ENCODE results near the gene CDH13.

CDH13 gene

DNA sequence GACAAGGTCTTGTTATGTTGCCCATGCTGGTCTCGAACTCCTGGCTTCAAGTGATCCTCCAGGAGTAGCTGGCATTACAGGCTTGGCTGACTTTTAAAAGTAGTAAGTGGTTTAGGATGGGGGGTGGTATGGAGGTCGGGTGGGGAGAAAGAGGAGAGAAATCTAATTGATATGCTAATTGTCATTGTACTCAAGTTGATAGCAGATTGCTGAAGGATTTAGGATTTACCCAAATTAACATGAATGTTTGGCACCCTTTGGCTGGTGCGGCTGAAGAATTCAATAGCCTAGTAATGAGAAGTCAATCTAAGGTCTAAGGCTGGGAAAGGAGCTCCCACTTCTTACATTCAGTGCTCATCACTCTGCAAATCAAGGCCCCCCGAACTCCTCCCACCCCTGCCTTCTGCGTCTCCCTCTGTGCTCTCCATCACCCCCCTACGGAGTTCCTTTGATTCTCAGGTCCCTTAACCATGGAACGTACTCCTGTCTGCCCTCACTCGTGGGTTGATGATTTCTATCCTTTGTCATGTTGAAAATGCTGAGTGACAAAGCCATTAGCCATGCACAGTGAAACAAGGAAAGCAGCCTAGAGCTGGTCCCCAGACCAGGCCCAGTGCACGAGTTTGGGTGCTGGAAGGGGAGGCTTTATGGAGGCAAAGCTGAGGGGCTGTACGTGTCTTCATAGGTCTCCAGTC is 17.3 kb downstream of the CDH13 start:
- DNase-seq (ENCODE audit: low read depth), result no peak
- in situ Hi-C loops (cut with HindIII; ENCODE audit: low sequenced_read_pairs), result loop anchor here (25.0 kb wide), 1 partner anchor 607 kb away; the partner anchor contains the start of gene HSD17B2
- H3K4me3 ChIP-seq (ENCODE audit: low read depth, low read length), result no peak overlapping the region
- TF ChIP-seq, protein P1, sequence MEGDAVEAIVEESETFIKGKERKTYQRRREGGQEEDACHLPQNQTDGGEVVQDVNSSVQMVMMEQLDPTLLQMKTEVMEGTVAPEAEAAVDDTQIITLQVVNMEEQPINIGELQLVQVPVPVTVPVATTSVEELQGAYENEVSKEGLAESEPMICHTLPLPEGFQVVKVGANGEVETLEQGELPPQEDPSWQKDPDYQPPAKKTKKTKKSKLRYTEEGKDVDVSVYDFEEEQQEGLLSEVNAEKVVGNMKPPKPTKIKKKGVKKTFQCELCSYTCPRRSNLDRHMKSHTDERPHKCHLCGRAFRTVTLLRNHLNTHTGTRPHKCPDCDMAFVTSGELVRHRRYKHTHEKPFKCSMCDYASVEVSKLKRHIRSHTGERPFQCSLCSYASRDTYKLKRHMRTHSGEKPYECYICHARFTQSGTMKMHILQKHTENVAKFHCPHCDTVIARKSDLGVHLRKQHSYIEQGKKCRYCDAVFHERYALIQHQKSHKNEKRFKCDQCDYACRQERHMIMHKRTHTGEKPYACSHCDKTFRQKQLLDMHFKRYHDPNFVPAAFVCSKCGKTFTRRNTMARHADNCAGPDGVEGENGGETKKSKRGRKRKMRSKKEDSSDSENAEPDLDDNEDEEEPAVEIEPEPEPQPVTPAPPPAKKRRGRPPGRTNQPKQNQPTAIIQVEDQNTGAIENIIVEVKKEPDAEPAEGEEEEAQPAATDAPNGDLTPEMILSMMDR (IDR thresholded peaks at IDR 0.05; ENCODE audit: low read depth, low read length, missing control alignments), result no peak

DNA sequence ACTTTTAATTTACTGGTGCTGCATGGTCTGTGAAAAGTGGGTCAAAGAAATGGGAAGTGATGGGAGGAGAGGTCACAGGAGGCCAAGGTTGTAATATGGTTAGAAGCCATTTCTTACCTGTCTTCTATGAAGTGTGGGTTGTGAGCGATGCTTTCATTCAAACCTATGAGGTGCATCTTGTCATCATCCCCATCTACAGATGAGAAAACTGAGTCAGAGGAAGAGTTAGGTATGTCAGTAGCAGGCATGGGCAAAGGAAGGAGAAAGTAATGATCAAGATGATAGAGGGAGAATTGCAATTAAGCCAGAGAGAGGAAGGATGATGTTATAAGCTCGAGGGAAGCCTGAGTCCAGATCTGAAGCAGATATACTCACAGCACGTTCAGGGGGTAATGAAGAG is 19.7 kb downstream of the CDH13 start:
- in situ Hi-C loops (cut with HindIII; ENCODE audit: low sequenced_read_pairs), result loop anchor here (25.0 kb wide), 1 partner anchor 609 kb away; the partner anchor contains the start of gene HSD17B2
- TF ChIP-seq, protein P1 (IDR thresholded peaks at IDR 0.05; ENCODE audit: low read depth, low read length, missing control alignments), result no peak
- DNase-seq (ENCODE audit: low read depth), result no peak
- no peak overlapping the region for H3K4me3 ChIP-seq (ENCODE audit: low read depth, low read length)

DNA sequence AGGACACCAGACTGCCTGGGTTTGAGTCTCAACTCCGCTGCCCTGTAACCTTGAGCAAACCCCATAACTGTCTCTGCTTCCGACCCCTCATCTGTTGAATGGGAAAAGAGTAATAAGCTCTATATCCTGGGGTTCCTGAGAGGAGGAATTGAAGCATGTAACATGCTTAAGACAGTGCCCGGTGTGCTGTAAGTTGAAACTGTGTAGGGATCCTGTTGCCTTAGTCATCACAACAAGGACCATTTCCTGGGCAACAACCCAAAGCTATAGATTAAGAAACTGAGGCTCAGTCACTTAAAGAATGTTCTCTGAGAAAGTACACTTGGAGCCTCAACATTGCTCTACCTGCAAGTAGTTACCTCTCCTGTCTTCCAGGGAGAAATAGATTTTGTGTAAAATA is 23.0 kb downstream of the CDH13 start:
- TF ChIP-seq, protein P1 (IDR thresholded peaks at IDR 0.05; ENCODE audit: low read depth, low read length, missing control alignments), result no peak
- no peak overlapping the region for H3K4me3 ChIP-seq (ENCODE audit: low read depth, low read length)
- in situ Hi-C loops (cut with HindIII; ENCODE audit: low sequenced_read_pairs), result loop anchor here (25.0 kb wide), 1 partner anchor 612 kb away; the partner anchor contains the start of gene HSD17B2
- no peak for DNase-seq (ENCODE audit: low read depth)

DNA sequence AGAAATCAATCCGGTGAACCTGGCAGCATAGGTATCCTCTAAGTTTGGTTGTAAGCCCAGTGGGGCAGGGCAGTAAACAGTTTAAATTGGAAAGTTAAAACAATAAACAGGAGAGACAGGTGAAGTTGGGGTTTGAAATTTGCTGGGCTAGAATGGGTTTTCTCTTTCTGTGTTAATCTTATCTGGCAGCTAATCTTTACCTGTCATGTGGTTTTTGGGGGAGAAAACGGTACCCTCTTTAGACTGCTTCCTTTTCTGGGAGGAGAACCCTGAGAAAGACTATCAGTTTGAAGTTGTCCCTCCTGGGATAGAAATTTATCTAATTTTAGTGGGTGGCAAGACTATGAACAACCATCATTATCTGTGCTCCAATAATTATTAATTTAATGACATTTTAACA is 24.0 kb downstream of the CDH13 start:
- no peak overlapping the region for H3K4me3 ChIP-seq (ENCODE audit: low read depth, low read length)
- DNase-seq (ENCODE audit: low read depth), result no peak
- in situ Hi-C loops (cut with HindIII; ENCODE audit: low sequenced_read_pairs), result no loop called here
- TF ChIP-seq, protein P1 (IDR thresholded peaks at IDR 0.05; ENCODE audit: low read depth, low read length, missing control alignments), result no peak

DNA sequence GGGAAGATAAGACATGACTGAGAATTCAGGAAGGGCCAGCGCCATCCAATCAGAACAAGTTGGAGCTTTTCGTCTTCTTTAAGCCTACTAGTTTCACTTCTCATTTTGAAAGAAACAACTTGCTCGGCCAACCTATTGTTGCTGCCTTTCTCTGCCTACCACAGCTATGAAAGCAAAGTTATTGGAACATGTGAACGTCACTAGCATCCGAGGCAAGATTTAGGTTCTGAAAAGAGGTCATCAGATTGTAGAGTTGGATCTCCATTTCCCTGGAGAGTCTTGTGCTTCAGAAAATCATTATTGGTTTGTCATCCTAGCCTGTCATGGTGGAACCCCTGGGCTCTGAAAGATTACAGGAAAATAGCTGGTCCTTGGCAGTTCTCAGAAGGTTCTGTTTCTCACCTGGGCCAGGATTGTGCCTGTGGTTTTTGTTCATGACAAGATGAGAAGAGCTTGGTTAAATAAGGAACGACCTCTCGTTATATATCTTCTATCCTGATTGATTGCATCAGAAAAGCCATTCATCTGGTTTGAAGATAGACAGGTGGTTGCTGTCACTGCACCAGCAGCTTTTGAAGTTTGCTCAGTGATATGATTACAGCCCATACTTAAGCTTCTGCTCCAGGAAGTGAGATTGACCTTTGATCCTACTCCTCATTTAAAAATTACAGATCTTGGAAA is 25.3 kb downstream of the CDH13 start:
- DNase-seq (ENCODE audit: low read depth), result no peak
- TF ChIP-seq, protein P1 (IDR thresholded peaks at IDR 0.05; ENCODE audit: low read depth, low read length, missing control alignments), result no peak

DNA sequence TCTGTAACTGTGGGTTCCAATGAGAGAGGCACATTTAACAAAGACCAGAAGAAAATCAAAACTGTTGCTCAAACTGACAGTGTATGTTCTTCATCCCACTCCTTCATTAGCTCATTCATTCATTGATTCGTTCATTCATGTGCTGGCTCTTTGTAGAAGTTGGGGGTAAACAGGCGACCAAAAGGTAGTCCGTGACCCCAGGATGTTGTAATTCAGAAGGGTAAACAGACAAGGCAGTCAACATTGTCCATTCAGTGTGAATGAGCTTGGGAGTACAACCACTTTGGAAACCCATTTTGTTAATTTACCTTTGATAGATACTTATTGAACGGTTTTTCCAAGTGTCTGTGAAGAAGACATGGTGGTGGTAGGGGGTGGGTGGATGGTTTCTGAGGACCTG is 26.1 kb downstream of the CDH13 start:
- H3K4me3 ChIP-seq (ENCODE audit: low read depth, low read length), result no peak overlapping the region
- no peak for DNase-seq (ENCODE audit: low read depth)
- in situ Hi-C loops (cut with HindIII; ENCODE audit: low sequenced_read_pairs), result no loop called here
- TF ChIP-seq, protein P1 (IDR thresholded peaks at IDR 0.05; ENCODE audit: low read depth, low read length, missing control alignments), result no peak

More for the DNA sequence above, 25.3 kb downstream of the CDH13 start:
- in situ Hi-C loops (cut with HindIII; ENCODE audit: low sequenced_read_pairs), result no loop called here
- no peak overlapping the region for H3K4me3 ChIP-seq (ENCODE audit: low read depth, low read length)
